ENCODE measurements around the gene NRROS. TPM values are rescaled to one million over a fixed set of nuclear protein-coding genes. Genes with fewer than 3 reads are reported as not detected.

Gene NRROS
- polyA plus RNA-seq, 1 of the 3 experiments (the other 2 are of a cell fraction), result 0.25 TPM

DNA sequence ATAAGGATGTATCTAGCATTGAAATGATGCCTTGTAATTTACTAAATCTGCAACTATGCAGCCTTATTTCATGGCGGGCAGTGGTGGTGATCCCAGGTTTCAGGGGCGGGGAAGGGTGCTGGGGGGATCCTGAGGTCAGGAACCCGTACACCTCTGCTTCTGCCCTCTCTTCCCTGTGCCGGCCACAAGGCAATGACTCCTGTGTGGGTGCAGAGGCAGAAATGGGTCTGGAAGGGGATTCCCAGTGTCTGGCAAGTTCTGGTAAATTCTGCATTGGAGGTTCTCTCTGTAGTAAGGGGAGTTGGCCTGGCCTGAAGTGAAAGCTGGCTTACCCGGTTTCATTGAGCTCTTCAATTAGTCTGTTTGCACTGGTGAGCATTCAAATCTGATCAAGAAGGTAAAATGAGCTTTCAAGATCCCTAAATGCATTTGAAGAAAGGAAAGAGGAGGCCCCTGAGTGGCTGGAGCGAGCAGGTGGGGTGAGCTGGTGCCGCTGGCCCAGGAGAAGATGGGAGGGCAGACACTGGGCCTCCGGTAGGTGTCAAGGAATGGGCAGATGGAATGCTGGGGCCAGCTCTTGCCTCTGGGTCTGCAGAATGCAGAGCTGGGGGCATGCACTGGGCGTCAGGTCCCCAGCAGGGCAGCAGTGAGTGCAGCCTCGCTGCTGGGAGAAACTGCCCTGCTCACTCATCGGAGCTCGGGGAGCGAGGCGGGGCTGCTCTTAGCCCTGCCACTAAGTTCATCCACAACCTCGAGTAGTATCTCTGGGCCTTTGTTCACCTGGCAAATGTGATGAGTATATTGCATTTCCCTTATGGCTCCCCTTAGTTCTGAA is 13.7 kb downstream of the NRROS start:
- Histone ChIP-seq H3K36me3 (replicated peaks in 1 of 2; ENCODE audit: control insufficient read depth in 1 of 2, insufficient read depth in 2 of 2, low read length in 1 of 2) (no peaks in the 10 kb centered on the region), H3K79me2 (ENCODE audit: insufficient read depth) (no peaks in the 10 kb centered on the region), H3K9me3 (no peaks in the 10 kb centered on the region), H3K4me1 (ENCODE audit: control insufficient read depth in 1 of 2, insufficient read depth in 2 of 2, low read depth in 1 of 2, low read length in 1 of 2) (peaks cover 5 to 6% of the 10 kb centered on the region in 2 experiments; a peak in 2 of 4 replicates), H2AFZ (ENCODE audit: low read depth) (no peak overlapping the region), H3K27ac (ENCODE audit: low read depth in 2 of 2, low read length in 1 of 2) (no peak overlapping the region), H3K9me2 (no peaks in the 10 kb centered on the region), H3K4me3 (ENCODE audit: low read depth in 2 of 2, low read length in 1 of 2) (no peak overlapping the region), H3F3A (replicated peaks; ENCODE audit: insufficient read depth) (peaks cover 12% of the 10 kb centered on the region), H3K9ac (no peak overlapping the region), H4K20me1 (ENCODE audit: insufficient read depth) (no peaks in the 10 kb centered on the region), H3K27me3 (ENCODE audit: insufficient read depth) (no peaks in the 10 kb centered on the region; the same call in 1 of the 2 replicates), H3K4me2 (no peak overlapping the region)
- TF ChIP-seq FOSL2 (IDR thresholded peaks at IDR 0.05; ENCODE audit: borderline replicate concordance, low read depth), result no peak
- no peak for TF ChIP-seq RFX5 (IDR thresholded peaks at IDR 0.05; ENCODE audit: low read length)
- TF ChIP-seq, protein P1, sequence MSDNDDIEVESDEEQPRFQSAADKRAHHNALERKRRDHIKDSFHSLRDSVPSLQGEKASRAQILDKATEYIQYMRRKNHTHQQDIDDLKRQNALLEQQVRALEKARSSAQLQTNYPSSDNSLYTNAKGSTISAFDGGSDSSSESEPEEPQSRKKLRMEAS (IDR thresholded peaks at IDR 0.05; ENCODE audit: low read depth), result no peak
- TF ChIP-seq NRF1 (IDR thresholded peaks at IDR 0.05; ENCODE audit: low read depth, low read length), result no peak
- no peak for TF ChIP-seq EZH2phosphoT487 (IDR thresholded peaks at IDR 0.05; ENCODE audit: borderline replicate concordance, low read depth)
- TF ChIP-seq MEF2A (IDR thresholded peaks at IDR 0.05; ENCODE audit: borderline replicate concordance, low read depth), result no peak
- TF ChIP-seq, protein P2, sequence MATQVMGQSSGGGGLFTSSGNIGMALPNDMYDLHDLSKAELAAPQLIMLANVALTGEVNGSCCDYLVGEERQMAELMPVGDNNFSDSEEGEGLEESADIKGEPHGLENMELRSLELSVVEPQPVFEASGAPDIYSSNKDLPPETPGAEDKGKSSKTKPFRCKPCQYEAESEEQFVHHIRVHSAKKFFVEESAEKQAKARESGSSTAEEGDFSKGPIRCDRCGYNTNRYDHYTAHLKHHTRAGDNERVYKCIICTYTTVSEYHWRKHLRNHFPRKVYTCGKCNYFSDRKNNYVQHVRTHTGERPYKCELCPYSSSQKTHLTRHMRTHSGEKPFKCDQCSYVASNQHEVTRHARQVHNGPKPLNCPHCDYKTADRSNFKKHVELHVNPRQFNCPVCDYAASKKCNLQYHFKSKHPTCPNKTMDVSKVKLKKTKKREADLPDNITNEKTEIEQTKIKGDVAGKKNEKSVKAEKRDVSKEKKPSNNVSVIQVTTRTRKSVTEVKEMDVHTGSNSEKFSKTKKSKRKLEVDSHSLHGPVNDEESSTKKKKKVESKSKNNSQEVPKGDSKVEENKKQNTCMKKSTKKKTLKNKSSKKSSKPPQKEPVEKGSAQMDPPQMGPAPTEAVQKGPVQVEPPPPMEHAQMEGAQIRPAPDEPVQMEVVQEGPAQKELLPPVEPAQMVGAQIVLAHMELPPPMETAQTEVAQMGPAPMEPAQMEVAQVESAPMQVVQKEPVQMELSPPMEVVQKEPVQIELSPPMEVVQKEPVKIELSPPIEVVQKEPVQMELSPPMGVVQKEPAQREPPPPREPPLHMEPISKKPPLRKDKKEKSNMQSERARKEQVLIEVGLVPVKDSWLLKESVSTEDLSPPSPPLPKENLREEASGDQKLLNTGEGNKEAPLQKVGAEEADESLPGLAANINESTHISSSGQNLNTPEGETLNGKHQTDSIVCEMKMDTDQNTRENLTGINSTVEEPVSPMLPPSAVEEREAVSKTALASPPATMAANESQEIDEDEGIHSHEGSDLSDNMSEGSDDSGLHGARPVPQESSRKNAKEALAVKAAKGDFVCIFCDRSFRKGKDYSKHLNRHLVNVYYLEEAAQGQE (IDR thresholded peaks at IDR 0.05; ENCODE audit: low read depth, low read length), result no peak
- TF ChIP-seq TEAD4 (IDR thresholded peaks at IDR 0.05; ENCODE audit: borderline replicate concordance, insufficient read depth), result no peak
- TF ChIP-seq, protein P3, sequence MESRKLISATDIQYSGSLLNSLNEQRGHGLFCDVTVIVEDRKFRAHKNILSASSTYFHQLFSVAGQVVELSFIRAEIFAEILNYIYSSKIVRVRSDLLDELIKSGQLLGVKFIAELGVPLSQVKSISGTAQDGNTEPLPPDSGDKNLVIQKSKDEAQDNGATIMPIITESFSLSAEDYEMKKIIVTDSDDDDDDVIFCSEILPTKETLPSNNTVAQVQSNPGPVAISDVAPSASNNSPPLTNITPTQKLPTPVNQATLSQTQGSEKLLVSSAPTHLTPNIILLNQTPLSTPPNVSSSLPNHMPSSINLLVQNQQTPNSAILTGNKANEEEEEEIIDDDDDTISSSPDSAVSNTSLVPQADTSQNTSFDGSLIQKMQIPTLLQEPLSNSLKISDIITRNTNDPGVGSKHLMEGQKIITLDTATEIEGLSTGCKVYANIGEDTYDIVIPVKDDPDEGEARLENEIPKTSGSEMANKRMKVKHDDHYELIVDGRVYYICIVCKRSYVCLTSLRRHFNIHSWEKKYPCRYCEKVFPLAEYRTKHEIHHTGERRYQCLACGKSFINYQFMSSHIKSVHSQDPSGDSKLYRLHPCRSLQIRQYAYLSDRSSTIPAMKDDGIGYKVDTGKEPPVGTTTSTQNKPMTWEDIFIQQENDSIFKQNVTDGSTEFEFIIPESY (IDR thresholded peaks at IDR 0.05; ENCODE audit: borderline replicate concordance, low read depth), result no peak
- TF ChIP-seq, protein P4, sequence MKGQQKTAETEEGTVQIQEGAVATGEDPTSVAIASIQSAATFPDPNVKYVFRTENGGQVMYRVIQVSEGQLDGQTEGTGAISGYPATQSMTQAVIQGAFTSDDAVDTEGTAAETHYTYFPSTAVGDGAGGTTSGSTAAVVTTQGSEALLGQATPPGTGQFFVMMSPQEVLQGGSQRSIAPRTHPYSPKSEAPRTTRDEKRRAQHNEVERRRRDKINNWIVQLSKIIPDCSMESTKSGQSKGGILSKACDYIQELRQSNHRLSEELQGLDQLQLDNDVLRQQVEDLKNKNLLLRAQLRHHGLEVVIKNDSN (IDR thresholded peaks at IDR 0.05; ENCODE audit: borderline replicate concordance, low read depth), result no peak
- TF ChIP-seq, protein P5, sequence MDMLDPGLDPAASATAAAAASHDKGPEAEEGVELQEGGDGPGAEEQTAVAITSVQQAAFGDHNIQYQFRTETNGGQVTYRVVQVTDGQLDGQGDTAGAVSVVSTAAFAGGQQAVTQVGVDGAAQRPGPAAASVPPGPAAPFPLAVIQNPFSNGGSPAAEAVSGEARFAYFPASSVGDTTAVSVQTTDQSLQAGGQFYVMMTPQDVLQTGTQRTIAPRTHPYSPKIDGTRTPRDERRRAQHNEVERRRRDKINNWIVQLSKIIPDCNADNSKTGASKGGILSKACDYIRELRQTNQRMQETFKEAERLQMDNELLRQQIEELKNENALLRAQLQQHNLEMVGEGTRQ (IDR thresholded peaks at IDR 0.05; ENCODE audit: borderline replicate concordance, low read depth, low read length), result no peak
- TF ChIP-seq FOXJ3 (CRISPR knock-in tag; IDR thresholded peaks at IDR 0.05), result no peak
- no peak for TF ChIP-seq GABPA (IDR thresholded peaks at IDR 0.05; ENCODE audit: low read depth)
- no peak for TF ChIP-seq YY1 (IDR thresholded peaks at IDR 0.05; ENCODE audit: low read depth)
- TF ChIP-seq, protein P6, sequence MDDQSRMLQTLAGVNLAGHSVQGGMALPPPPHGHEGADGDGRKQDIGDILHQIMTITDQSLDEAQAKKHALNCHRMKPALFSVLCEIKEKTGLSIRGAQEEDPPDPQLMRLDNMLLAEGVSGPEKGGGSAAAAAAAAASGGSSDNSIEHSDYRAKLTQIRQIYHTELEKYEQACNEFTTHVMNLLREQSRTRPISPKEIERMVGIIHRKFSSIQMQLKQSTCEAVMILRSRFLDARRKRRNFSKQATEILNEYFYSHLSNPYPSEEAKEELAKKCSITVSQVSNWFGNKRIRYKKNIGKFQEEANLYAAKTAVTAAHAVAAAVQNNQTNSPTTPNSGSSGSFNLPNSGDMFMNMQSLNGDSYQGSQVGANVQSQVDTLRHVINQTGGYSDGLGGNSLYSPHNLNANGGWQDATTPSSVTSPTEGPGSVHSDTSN (IDR thresholded peaks at IDR 0.05), result no peak
- no peak for TF ChIP-seq RCOR1 (IDR thresholded peaks at IDR 0.05; ENCODE audit: low read length)
- TF ChIP-seq, protein P7, sequence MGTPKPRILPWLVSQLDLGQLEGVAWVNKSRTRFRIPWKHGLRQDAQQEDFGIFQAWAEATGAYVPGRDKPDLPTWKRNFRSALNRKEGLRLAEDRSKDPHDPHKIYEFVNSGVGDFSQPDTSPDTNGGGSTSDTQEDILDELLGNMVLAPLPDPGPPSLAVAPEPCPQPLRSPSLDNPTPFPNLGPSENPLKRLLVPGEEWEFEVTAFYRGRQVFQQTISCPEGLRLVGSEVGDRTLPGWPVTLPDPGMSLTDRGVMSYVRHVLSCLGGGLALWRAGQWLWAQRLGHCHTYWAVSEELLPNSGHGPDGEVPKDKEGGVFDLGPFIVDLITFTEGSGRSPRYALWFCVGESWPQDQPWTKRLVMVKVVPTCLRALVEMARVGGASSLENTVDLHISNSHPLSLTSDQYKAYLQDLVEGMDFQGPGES (IDR thresholded peaks at IDR 0.05; ENCODE audit: low read depth, low read length), result no peak
- CTCF ChIA-PET, result interaction anchor here (1.1 to 1.3 kb wide), 2 partner anchors 24 to 32 kb away, joined by 3 to 5 read pairs; no protein-coding TSS in a partner anchor
- DNase-seq, result no peak
- POLR2A ChIA-PET, result no interaction called here
- WGBS (ENCODE audit: low lambda C conversion rate), result 82% methylated on average over 8 of the region's 15 CpGs
